K562 (cell line): ENCODE data around the gene UHRF1. TPM values are rescaled to one million over a fixed set of nuclear protein-coding genes. Genes with fewer than 3 reads are reported as not detected.

Source experiments
- ARID3B ChIP-seq: fragments of 250-450 bp; sonication (Bioruptor Pico); IDR thresholded peaks from 2 replicates; pipeline ENCODE4 v1.4.0; 2020; ENCODE audit warnings: borderline replicate concordance
- ATF1 ChIP-seq, 2 experiments: fragments of 450-650 bp in 1 of 2; IDR thresholded peaks; 2 replicates each; pipeline ENCODE4 v1.6.1; 2016; ENCODE audit warnings: missing compliant biosample characterization in 1 of 2, missing genetic modification characterization in 1 of 2
- BRF1 ChIP-seq: IDR thresholded peaks from 3 replicates; pipeline ENCODE4 v1.6.1; 2011; ENCODE audit warnings: borderline replicate concordance, mild to moderate bottlenecking; ENCODE audit not compliant: insufficient read length; ENCODE audit errors: extremely low read depth
- MBD1 ChIP-seq: fragments of 250-450 bp; sonication (Bioruptor Pico); IDR thresholded peaks from 2 replicates; pipeline ENCODE4 v1.8.0; 2022; ENCODE audit warnings: inconsistent platforms
- MGA ChIP-seq: fragments of 450-650 bp; IDR thresholded peaks from 2 replicates; pipeline ENCODE4 v1.6.1; 2016; ENCODE audit warnings: mild to moderate bottlenecking, moderate library complexity
- MTA2 ChIP-seq: fragments of 450-650 bp; IDR thresholded peaks from 2 replicates; pipeline ENCODE4 v1.6.1; 2016; ENCODE audit warnings: low read depth
- ZBTB49 ChIP-seq: sonication (generic); formaldehyde crosslinking; IDR thresholded peaks from 2 replicates; pipeline ENCODE4 v1.8.0; 2022; ENCODE audit warnings: missing genetic modification reagents, mild to moderate bottlenecking, borderline replicate concordance
- polyA plus RNA-seq, 8 experiments: library from polyadenylated mRNA; depleted of rRNA in 4 of 8; stranded (reverse) in 5 of 8; unstranded in 3 of 8; fragments of >200 nt; fragmentation: Nextera tagmentation in 2 of 8; fragmentation: Illumina TruSeq in 1 of 8; extraction: Ambion mirVana in 2 of 8; extraction: Trizol in 1 of 8; gene quantifications; 2 replicates each; pipeline versions ENCODE4 v1.2.1 to v1.2.3, GENCODE V29; 2011 to 2014; ENCODE audit warnings: inconsistent platforms in 1 of 8, missing spikeins in 1 of 8
- total RNA-seq, 7 experiments: library from RNA; depleted of rRNA in 6 of 7; stranded (reverse); fragments of >200 nt in 6 of 7; fragmentation: Illumina TruSeq in 2 of 7; extraction: Trizol in 2 of 7; gene quantifications; 2 replicates each; pipeline versions ENCODE4 v1.2.1 to v1.2.3, GENCODE V29; 2011 to 2021; ENCODE audit warnings: low replicate concordance in 1 of 7

Gene UHRF1
- total and polyA plus RNA-seq, 9 of the 15 experiments (the other 6 are each of a cell fraction or from before 2014, with no cell fraction given): 6.0 to 101 (median 30.9) TPM

GRCh38 chr19:4911786-4912672 lies 2.7 kb downstream of the UHRF1 start (continued):
- TF ChIP-seq MGA (no peak), ATF1 (CRISPR knock-in tag; IDR thresholded peaks at IDR 0.05) (no peak), ATF1 (tag; IDR thresholded peaks at IDR 0.05) (peak; percentile 13; the same call in 1 of the 2 replicates), MBD1 (CRISPR knock-in tag) (peak; percentile 76; the same call in 1 of the 2 replicates), ARID3B (no peak), MTA2 (no peak), BRF1 (no peak), ZBTB49 (no peak)
